GM03348 (cell line): ENCODE measurements around the gene TKT.
A peak's percentile ranks its signal among the peaks of the same experiment; 100 is the strongest.
"Not testable (repeated sequence)": the region's sequence is repeated elsewhere in the genome, so short reads cannot be mapped to it uniquely, and the experiment has no call there.

Experiments used
- DNase-seq: peaks from one replicate; pipeline ENCODE4 v3.0.0; 2012; ENCODE audit warnings: low spot score

Gene TKT

GRCh38 chr3:53259427-53260259 is 3.8 kb upstream of the TKT start:
- peak; percentile 55 for DNase-seq

GRCh38 chr3:53258600-53259426 is 3.0 kb upstream of the TKT start:
- DNase-seq: no peak

GRCh38 chr3:53257465-53257864 is 1.6 kb upstream of the TKT start:
- no peak for DNase-seq

- no peak for DNase-seq
These were observed 858 bp upstream of the TKT start for GRCh38 chr3:53256704-53257055.

GRCh38 chr3:53255423-53255774 is 423 bp downstream of the TKT start:
- peak; percentile 76 for DNase-seq

GRCh38 chr3:53254509-53255422 is 1.1 kb downstream of the TKT start:
- peak; percentile 79 for DNase-seq

GRCh38 chr3:53253707-53254508 is 1.9 kb downstream of the TKT start:
- DNase-seq: no peak

GRCh38 chr3:53252947-53253322 is 2.9 kb downstream of the TKT start:
- not testable (repeated sequence) for DNase-seq

- no peak for DNase-seq
These were observed 3.5 kb downstream of the TKT start for GRCh38 chr3:53252096-53252946.

- DNase-seq: no peak
These were observed 4.8 kb downstream of the TKT start for GRCh38 chr3:53250881-53251605.

GRCh38 chr3:53250453-53250852 is 5.4 kb downstream of the TKT start:
- DNase-seq: no peak

GRCh38 chr3:53248161-53248560 is 7.7 kb downstream of the TKT start:
- no peak for DNase-seq

- no peak for DNase-seq
These were observed 8.2 kb downstream of the TKT start for GRCh38 chr3:53247619-53248018.

GRCh38 chr3:53244271-53244670 is 11.6 kb downstream of the TKT start:
- no peak for DNase-seq

GRCh38 chr3:53243785-53244184 is 12.0 kb downstream of the TKT start:
- no peak for DNase-seq

- DNase-seq: peak; percentile 72
These were observed 12.7 kb downstream of the TKT start for GRCh38 chr3:53243165-53243564.

GRCh38 chr3:53242642-53243041 is 13.2 kb downstream of the TKT start:
- peak; percentile 41 for DNase-seq

GRCh38 chr3:53242155-53242554 is 13.7 kb downstream of the TKT start:
- no peak for DNase-seq

GRCh38 chr3:53240989-53241972 is 14.5 kb downstream of the TKT start:
- DNase-seq: no peak
